Measurements from ENCODE around the gene STIL.

- TF ChIP-seq GATA3 (IDR thresholded peaks at IDR 0.05; ENCODE audit: low read depth, low read length) (no peak), GATA2 (IDR thresholded peaks at IDR 0.05; ENCODE audit: low read depth, low read length) (no peak)
Observed at GRCh38 chr1:47331875-47332274, 17.9 kb upstream of the STIL start.
